Measurements from ENCODE around the gene G6PC3.

G6PC3 gene

GRCh38 chr17:44066204-44066930 is 4.2 kb upstream of the G6PC3 start, which contains the start of gene LSM12 (continued):
- TF ChIP-seq ZNF692 (tag by site-specific recombination; IDR thresholded peaks at IDR 0.05) (peak; percentile 63), ZFHX2 (tag by site-specific recombination; conservative IDR thresholded peaks at IDR 0.05) (no peak; the same call in 1 of the 2 replicates), INSM2 (tag by site-specific recombination; IDR thresholded peaks at IDR 0.05) (no peak), ZNF292 (tag by site-specific recombination; IDR thresholded peaks at IDR 0.05; ENCODE audit: borderline replicate concordance, low read depth) (no peak), ZSCAN5A (tag by site-specific recombination; IDR thresholded peaks at IDR 0.05) (peak; percentile 70; the same call in 1 of the 2 replicates), MZF1 (tag by site-specific recombination; IDR thresholded peaks at IDR 0.05; ENCODE audit: borderline replicate concordance) (peak; percentile 51; the same call in 1 of the 2 replicates), ZNF133 (tag by site-specific recombination; IDR thresholded peaks at IDR 0.05) (no peak), ZNF184 (tag by site-specific recombination; IDR thresholded peaks at IDR 0.05) (0 out of 2 replicates have a peak, but pooled peaks have one; percentile 15), YY1 (tag by site-specific recombination; IDR thresholded peaks at IDR 0.05) (peak; percentile 90), YY2 (tag by site-specific recombination; IDR thresholded peaks at IDR 0.05) (peak; percentile 63), ZFP37 (tag by site-specific recombination; IDR thresholded peaks at IDR 0.05) (0 out of 2 replicates have a peak, but pooled peaks have one; percentile 68), ZBTB10 (tag by site-specific recombination; IDR thresholded peaks at IDR 0.05) (peak; percentile 79), ZNF10 (tag by site-specific recombination; IDR thresholded peaks at IDR 0.05) (no peak), ZNF221 (tag by site-specific recombination; IDR thresholded peaks at IDR 0.05; ENCODE audit: borderline replicate concordance) (no peak), ZBTB8A (tag by site-specific recombination; IDR thresholded peaks at IDR 0.05) (peak; percentile 40)

- ChIA-PET CTCF (interaction anchor here (0.6 kb wide), 1 partner anchor 17 kb away, joined by 3 read pairs; no protein-coding TSS in a partner anchor), POLR2A (interaction anchor here (2.5 kb wide), 1 partner anchor 55 kb away, joined by 20 read pairs; the partner anchor contains the start of gene HDAC5)
- peaks cover 9 to 18% of the 10 kb centered on the region in 2 experiments for H3K36me3 ChIP-seq (ENCODE audit: control insufficient read depth in 2 of 2, insufficient read depth in 1 of 2, low read length in 2 of 2)
- H3K9me3 ChIP-seq (ENCODE audit: control insufficient read depth, insufficient read depth, low read depth, low read length) = no peaks in the 10 kb centered on the region
- H3K27ac ChIP-seq (ENCODE audit: extremely low read depth, low read depth, low read length) = no peak overlapping the region
- no peak overlapping the region for H3K4me3 ChIP-seq (ENCODE audit: low read depth, low read length)
- H3K4me1 ChIP-seq (ENCODE audit: control insufficient read depth, insufficient read depth, low read length) = peaks cover 12% of the 10 kb centered on the region
- TF ChIP-seq ZNF26 (tag by site-specific recombination; IDR thresholded peaks at IDR 0.05) (no peak), ZNF514 (tag by site-specific recombination; IDR thresholded peaks at IDR 0.05) (no peak), ZNF184 (tag by site-specific recombination; IDR thresholded peaks at IDR 0.05) (no peak), ZNF561 (tag by site-specific recombination; IDR thresholded peaks at IDR 0.05; ENCODE audit: borderline replicate concordance) (no peak), PRDM6 (tag by site-specific recombination; IDR thresholded peaks at IDR 0.05) (no peak), ZNF157 (tag by site-specific recombination; IDR thresholded peaks at IDR 0.05) (no peak), ZNF404 (tag by site-specific recombination; IDR thresholded peaks at IDR 0.05) (no peak), TRIM28 (IDR thresholded peaks at IDR 0.05; ENCODE audit: borderline replicate concordance, low read length) (no peak), ZNF398 (tag by site-specific recombination; IDR thresholded peaks at IDR 0.05) (no peak)
Observed at GRCh38 chr17:44067545-44067940, 3.0 kb upstream of the G6PC3 start.
